ENCODE measurements around the gene NOX5. TPM values are rescaled to one million over a fixed set of nuclear protein-coding genes. Genes with fewer than 3 reads are reported as not detected.

NOX5 gene
- total RNA-seq, 2 experiments from 2014 or later: not detected

DNA sequence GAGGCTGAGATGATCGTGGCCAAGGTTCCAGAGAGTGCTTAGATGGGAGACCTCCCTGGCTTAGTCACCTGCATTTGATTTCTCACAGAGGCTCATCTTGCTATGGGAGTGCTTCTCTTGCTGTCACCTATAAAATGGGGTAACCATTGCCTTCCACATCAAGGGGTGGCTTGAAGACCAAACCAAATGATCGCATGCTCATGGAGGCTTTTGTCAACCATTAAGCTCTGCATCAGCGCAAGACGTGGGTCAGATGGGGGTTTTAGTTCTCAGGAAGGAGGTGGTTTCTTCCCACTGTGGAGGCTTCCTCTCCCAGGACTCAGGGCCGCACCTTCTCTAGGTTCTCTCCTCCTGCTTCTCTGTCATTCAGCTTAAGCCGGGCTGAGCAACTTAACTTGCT lies 27.4 kb upstream of the NOX5 start:
- no peak for DNase-seq (ENCODE audit: low spot score)
- ChIA-PET POLR2A (interaction anchor here (0.5 kb wide), 1 partner anchor 72 kb away, joined by 3 read pairs; no protein-coding TSS in a partner anchor), CTCF (ENCODE audit: unreplicated experiment) (no interaction called here)
- H3K36me3 ChIP-seq (ENCODE audit: insufficient read depth, low read length): no peaks in the 10 kb centered on the region
- no peak overlapping the region for H3K27ac ChIP-seq (ENCODE audit: low read depth, low read length, poor library complexity, severe bottlenecking)
- no peak overlapping the region for H2AFZ ChIP-seq (ENCODE audit: low read length)
- BruUV-seq (replicated peaks): no TSS peak
- TF ChIP-seq, protein P1, sequence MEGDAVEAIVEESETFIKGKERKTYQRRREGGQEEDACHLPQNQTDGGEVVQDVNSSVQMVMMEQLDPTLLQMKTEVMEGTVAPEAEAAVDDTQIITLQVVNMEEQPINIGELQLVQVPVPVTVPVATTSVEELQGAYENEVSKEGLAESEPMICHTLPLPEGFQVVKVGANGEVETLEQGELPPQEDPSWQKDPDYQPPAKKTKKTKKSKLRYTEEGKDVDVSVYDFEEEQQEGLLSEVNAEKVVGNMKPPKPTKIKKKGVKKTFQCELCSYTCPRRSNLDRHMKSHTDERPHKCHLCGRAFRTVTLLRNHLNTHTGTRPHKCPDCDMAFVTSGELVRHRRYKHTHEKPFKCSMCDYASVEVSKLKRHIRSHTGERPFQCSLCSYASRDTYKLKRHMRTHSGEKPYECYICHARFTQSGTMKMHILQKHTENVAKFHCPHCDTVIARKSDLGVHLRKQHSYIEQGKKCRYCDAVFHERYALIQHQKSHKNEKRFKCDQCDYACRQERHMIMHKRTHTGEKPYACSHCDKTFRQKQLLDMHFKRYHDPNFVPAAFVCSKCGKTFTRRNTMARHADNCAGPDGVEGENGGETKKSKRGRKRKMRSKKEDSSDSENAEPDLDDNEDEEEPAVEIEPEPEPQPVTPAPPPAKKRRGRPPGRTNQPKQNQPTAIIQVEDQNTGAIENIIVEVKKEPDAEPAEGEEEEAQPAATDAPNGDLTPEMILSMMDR (conservative IDR thresholded peaks at IDR 0.05; ENCODE audit: low read length): no peak
- TF ChIP-seq EZH2phosphoT487 (IDR thresholded peaks at IDR 0.05; ENCODE audit: borderline replicate concordance, low read depth, low read length): no peak
- no peak overlapping the region for H3K4me2 ChIP-seq (ENCODE audit: low read length)
- H3K9me3 ChIP-seq (ENCODE audit: low read length): no peaks in the 10 kb centered on the region
- intact Hi-C loops (cut with micrococcal nuclease; ENCODE audit: unreplicated experiment): no loop called here
- H3K4me3 ChIP-seq (ENCODE audit: low read depth, low read length, poor library complexity, severe bottlenecking): no peak overlapping the region
- no peaks in the 10 kb centered on the region for H3K4me1 ChIP-seq (ENCODE audit: insufficient read depth, low read length, poor library complexity, severe bottlenecking)
- no peaks in the 10 kb centered on the region for H4K20me1 ChIP-seq (ENCODE audit: insufficient read depth, low read length)
- no peaks in the 10 kb centered on the region for H3K9me2 ChIP-seq (ENCODE audit: insufficient read depth, low read length)
- no peaks in the 10 kb centered on the region for H3K79me2 ChIP-seq (ENCODE audit: insufficient read depth, low read depth, low read length)

DNA sequence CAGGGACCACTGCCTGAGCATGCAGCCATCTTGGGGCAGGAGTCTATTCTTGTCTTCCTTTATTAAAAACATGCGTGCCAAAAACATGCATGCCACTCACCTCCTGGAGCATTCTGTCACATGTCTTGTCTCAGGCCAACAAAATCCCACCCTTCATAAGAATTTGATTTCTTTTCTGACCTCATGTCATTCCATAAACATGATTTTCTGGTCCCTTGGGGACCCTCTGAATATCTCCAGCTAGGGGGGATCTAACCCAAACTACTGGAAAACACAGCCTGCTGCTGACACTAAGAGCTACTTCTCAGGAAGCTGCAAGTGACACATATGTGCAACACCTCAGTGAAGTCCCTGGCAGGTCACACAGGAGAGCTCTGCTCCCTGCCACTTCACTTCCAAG lies 26.8 kb upstream of the NOX5 start:
- no peak for DNase-seq (ENCODE audit: low spot score)
- H3K79me2 ChIP-seq (ENCODE audit: insufficient read depth, low read depth, low read length): no peaks in the 10 kb centered on the region
- no peaks in the 10 kb centered on the region for H3K9me2 ChIP-seq (ENCODE audit: insufficient read depth, low read length)
- H3K36me3 ChIP-seq (ENCODE audit: insufficient read depth, low read length): no peaks in the 10 kb centered on the region
- no peak overlapping the region for H3K27ac ChIP-seq (ENCODE audit: low read depth, low read length, poor library complexity, severe bottlenecking)
- H3K9me3 ChIP-seq (ENCODE audit: low read length): no peaks in the 10 kb centered on the region
- CTCF ChIA-PET (ENCODE audit: unreplicated experiment): no interaction called here
- H2AFZ ChIP-seq (ENCODE audit: low read length): no peak overlapping the region
- no peak overlapping the region for H3K4me3 ChIP-seq (ENCODE audit: low read depth, low read length, poor library complexity, severe bottlenecking)
- H4K20me1 ChIP-seq (ENCODE audit: insufficient read depth, low read length): no peaks in the 10 kb centered on the region
- H3K4me2 ChIP-seq (ENCODE audit: low read length): no peak overlapping the region
- BruUV-seq (replicated peaks): no TSS peak
- TF ChIP-seq EZH2phosphoT487 (IDR thresholded peaks at IDR 0.05; ENCODE audit: borderline replicate concordance, low read depth, low read length): no peak
- TF ChIP-seq, protein P1 (conservative IDR thresholded peaks at IDR 0.05; ENCODE audit: low read length): no peak
- POLR2A ChIA-PET: interaction anchor here (0.5 kb wide), 1 partner anchor 73 kb away, joined by 3 read pairs; no protein-coding TSS in a partner anchor
- intact Hi-C loops (cut with micrococcal nuclease; ENCODE audit: unreplicated experiment): no loop called here
- H3K4me1 ChIP-seq (ENCODE audit: insufficient read depth, low read length, poor library complexity, severe bottlenecking): no peaks in the 10 kb centered on the region

DNA sequence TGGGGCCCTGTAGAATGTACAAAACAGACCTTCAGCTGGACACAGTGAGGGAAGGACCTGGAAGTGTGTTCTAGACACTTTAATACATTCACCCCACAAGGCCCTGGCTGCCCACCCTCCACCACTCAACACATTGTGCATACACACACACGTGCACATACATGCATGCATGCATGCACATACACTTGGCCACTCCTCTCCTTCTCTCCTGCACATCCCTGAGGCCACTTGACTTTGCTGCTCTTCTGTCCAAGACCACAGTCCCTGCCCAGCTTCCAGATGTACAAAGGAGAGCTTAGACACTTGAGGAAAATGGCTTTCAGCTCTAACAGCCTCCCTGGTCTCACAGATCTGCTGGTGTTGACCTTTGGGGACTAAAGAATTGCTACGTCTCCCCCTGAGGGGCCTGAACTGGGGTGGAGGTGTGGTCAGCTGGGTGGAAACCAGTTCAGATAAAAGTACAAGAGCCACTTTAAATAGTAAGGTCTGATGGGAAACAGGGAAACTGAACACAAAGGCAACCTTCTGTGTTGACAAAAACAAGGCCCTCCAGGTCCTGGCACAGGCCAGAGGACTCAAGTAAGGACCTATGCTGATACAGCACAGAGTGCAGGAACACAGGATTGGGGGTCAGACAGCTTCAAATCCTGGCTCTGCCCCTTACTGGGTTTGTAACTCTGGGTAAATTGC lies 24.8 kb upstream of the NOX5 start:
- intact Hi-C loops (cut with micrococcal nuclease; ENCODE audit: unreplicated experiment): no loop called here
- POLR2A ChIA-PET: interaction anchor here (0.6 kb wide), 2 partner anchors 219 to 693 kb away, joined by 4 read pairs; no protein-coding TSS in a partner anchor
- BruUV-seq (replicated peaks): no TSS peak

More for the DNA sequence above, 24.8 kb upstream of the NOX5 start:
- Histone ChIP-seq H2AFZ (ENCODE audit: low read length) (no peak overlapping the region), H3K79me2 (ENCODE audit: insufficient read depth, low read depth, low read length) (no peaks in the 10 kb centered on the region), H3K4me3 (ENCODE audit: low read depth, low read length, poor library complexity, severe bottlenecking) (no peak overlapping the region), H4K20me1 (ENCODE audit: insufficient read depth, low read length) (no peaks in the 10 kb centered on the region), H3K27ac (ENCODE audit: low read depth, low read length, poor library complexity, severe bottlenecking) (no peak overlapping the region), H3K4me1 (ENCODE audit: insufficient read depth, low read length, poor library complexity, severe bottlenecking) (no peaks in the 10 kb centered on the region), H3K36me3 (ENCODE audit: insufficient read depth, low read length) (no peaks in the 10 kb centered on the region), H3K9me2 (ENCODE audit: insufficient read depth, low read length) (no peaks in the 10 kb centered on the region), H3K4me2 (ENCODE audit: low read length) (no peak overlapping the region), H3K9me3 (ENCODE audit: low read length) (no peaks in the 10 kb centered on the region)
- no peak for DNase-seq (ENCODE audit: low spot score)
- TF ChIP-seq, protein P1 (conservative IDR thresholded peaks at IDR 0.05; ENCODE audit: low read length): no peak
- no peak for TF ChIP-seq EZH2phosphoT487 (IDR thresholded peaks at IDR 0.05; ENCODE audit: borderline replicate concordance, low read depth, low read length)
- CTCF ChIA-PET (ENCODE audit: unreplicated experiment): no interaction called here

All from OCI-LY7 (cell line).